Prostate gland (tissue), 2 donors: ENCODE data around the gene NRXN3. TPM values are rescaled to one million over a fixed set of nuclear protein-coding genes. Genes with fewer than 3 reads are reported as not detected.

Experiments
- DNase-seq: peaks from one replicate; pipeline ENCODE4 v3.0.0-alpha.2; 2019; ENCODE audit warnings: low spot score
- H3K27ac ChIP-seq, 2 donors: fragments of 200-600 bp; sonication (generic); 2 replicates each; pipeline ENCODE4 v1.5.1; 2017 to 2019
- H3K27me3 ChIP-seq: fragments of 200-600 bp; sonication (generic); replicated peaks from 2 replicates; pipeline ENCODE4 v1.5.1; 2019; ENCODE audit not compliant: insufficient read depth
- H3K36me3 ChIP-seq, 2 donors: fragments of 200-600 bp; sonication (generic); 1 replicate in 1 of 2; 2 replicates in 1 of 2; pipeline versions ENCODE4 v1.5.1 to v1.8.1; 2017 to 2019
- H3K4me1 ChIP-seq: fragments of 200-600 bp; sonication (generic); replicated peaks from 2 replicates; pipeline ENCODE4 v1.5.1; 2019
- H3K4me3 ChIP-seq, 2 donors: fragments of 200-600 bp; sonication (generic); 2 replicates each; pipeline ENCODE4 v1.5.1; 2017 to 2019
- H3K9me3 ChIP-seq: fragments of 200-600 bp; sonication (generic); 2 replicates; pipeline ENCODE4 v1.5.1; 2017
- CTCF ChIP-seq, 4 experiments: fragments of 200-600 bp in 2 of 4; fragments of 450-650 bp in 2 of 4; sonication (generic) in 2 of 4; IDR thresholded peaks; 1 replicate in 3 of 4; 2 replicates in 1 of 4; pipeline ENCODE4 v1.5.1; 2016 to 2019; ENCODE audit warnings: antibody characterized with exemption in 4 of 4, mild to moderate bottlenecking in 2 of 4, moderate library complexity in 2 of 4
- POLR2A ChIP-seq: fragments of 450-650 bp; IDR thresholded peaks from one replicate; pipeline ENCODE4 v1.6.1; 2016; ENCODE audit warnings: antibody characterized with exemption, mild to moderate bottlenecking
- POLR2AphosphoS5 ChIP-seq: sonication (generic); formaldehyde crosslinking; IDR thresholded peaks from one replicate; pipeline ENCODE4 v1.6.1; 2017; ENCODE audit warnings: antibody characterized with exemption
- WGBS: methylation state at CpG from one replicate; pipeline ENCODE4 v1.1.5; 2018; 5-methylcytosine and 5-hydroxymethylcytosine counted together
- intact Hi-C: fragments of 100-400 bp; cut with DNase I; formaldehyde crosslinking; loops from one replicate; pipeline ENCODE4 v1.14.2; 2022
- total RNA-seq, 2 donors: library from RNA; depleted of rRNA; stranded (reverse); fragments of >200 nt; gene quantifications; one replicate each; pipeline ENCODE4 v1.1.0, GENCODE V29; 2016

NRXN3 gene
- total RNA-seq, 2 donors from 2014 or later, result 6.6 to 8.2 TPM

GRCh38 chr14:79432640-79433039 is 1262.5 kb downstream of the NRXN3 start:
- intact Hi-C loops, result no loop called here
- H3K9me3 ChIP-seq, result no peaks in the 10 kb centered on the region
- H3K27me3 ChIP-seq, result no peaks in the 10 kb centered on the region
- 74% methylated on average over 3 of the region's 3 CpGs for WGBS
- TF ChIP-seq POLR2A (no peak), POLR2AphosphoS5 (no peak), CTCF (IDR thresholded peaks at IDR 0.05) (no peak)
- no peak overlapping the region for H3K4me3 ChIP-seq
- H3K4me1 ChIP-seq, result no peaks in the 10 kb centered on the region
- no peak overlapping the region for H3K27ac ChIP-seq
- H3K36me3 ChIP-seq, result no peaks in the 10 kb centered on the region
- no peak for DNase-seq

- no peak overlapping the region for H3K4me3 ChIP-seq
- no peaks in the 10 kb centered on the region for H3K4me1 ChIP-seq
- no peaks in the 10 kb centered on the region for H3K9me3 ChIP-seq
- H3K36me3 ChIP-seq, result no peaks in the 10 kb centered on the region
- intact Hi-C loops, result no loop called here
- no peaks in the 10 kb centered on the region for H3K27me3 ChIP-seq
- 61% methylated on average over 1 of the region's 1 CpG for WGBS
- TF ChIP-seq POLR2A (no peak), CTCF (IDR thresholded peaks at IDR 0.05) (no peak), POLR2AphosphoS5 (no peak)
- DNase-seq, result no peak
- no peak overlapping the region for H3K27ac ChIP-seq
Measured at GRCh38 chr14:79436335-79436734, 1266.2 kb downstream of the NRXN3 start.

- no peaks in the 10 kb centered on the region for H3K4me1 ChIP-seq
- H3K27me3 ChIP-seq, result no peaks in the 10 kb centered on the region
- TF ChIP-seq POLR2AphosphoS5 (no peak), CTCF (IDR thresholded peaks at IDR 0.05) (no peak), POLR2A (no peak)
- WGBS, result 67% methylated on average over 7 of the region's 7 CpGs
- H3K27ac ChIP-seq, result no peak overlapping the region
- no peak for DNase-seq
- intact Hi-C loops, result no loop called here
- H3K4me3 ChIP-seq, result no peak overlapping the region
- no peaks in the 10 kb centered on the region for H3K36me3 ChIP-seq
- H3K9me3 ChIP-seq, result no peaks in the 10 kb centered on the region
Measured at GRCh38 chr14:79437951-79438350, 1267.8 kb downstream of the NRXN3 start.

GRCh38 chr14:79438696-79439342 is 1268.6 kb downstream of the NRXN3 start:
- WGBS, result 92% methylated on average over 3 of the region's 3 CpGs
- H3K36me3 ChIP-seq, result no peaks in the 10 kb centered on the region
- H3K27me3 ChIP-seq, result no peaks in the 10 kb centered on the region
- no peaks in the 10 kb centered on the region for H3K9me3 ChIP-seq
- TF ChIP-seq POLR2AphosphoS5 (no peak), POLR2A (no peak), CTCF (IDR thresholded peaks at IDR 0.05) (no peak)
- intact Hi-C loops, result no loop called here
- no peak overlapping the region for H3K4me3 ChIP-seq
- H3K4me1 ChIP-seq, result no peaks in the 10 kb centered on the region
- no peak for DNase-seq
- H3K27ac ChIP-seq, result no peak overlapping the region

GRCh38 chr14:79442786-79443185 is 1272.6 kb downstream of the NRXN3 start:
- TF ChIP-seq POLR2AphosphoS5 (no peak), POLR2A (no peak), CTCF (IDR thresholded peaks at IDR 0.05) (no peak)
- no peak for DNase-seq
- Histone ChIP-seq H3K36me3 (no peaks in the 10 kb centered on the region), H3K27ac (no peak overlapping the region), H3K4me3 (no peak overlapping the region), H3K9me3 (no peaks in the 10 kb centered on the region), H3K4me1 (no peaks in the 10 kb centered on the region), H3K27me3 (no peaks in the 10 kb centered on the region)
- intact Hi-C loops, result no loop called here
- WGBS, result 48% methylated on average over 5 of the region's 5 CpGs
